DND-41 (cell line): ENCODE measurements around the gene TSPAN7.

Experiments
- CTCF ChIP-seq: IDR thresholded peaks from 2 replicates; pipeline ENCODE4 v1.5.1; 2012; ENCODE audit warnings: borderline replicate concordance, low read length, moderate library complexity, mild to moderate bottlenecking; ENCODE audit not compliant: poor library complexity, severe bottlenecking; ENCODE audit errors: extremely low read depth
- EZH2 ChIP-seq: IDR thresholded peaks from 3 replicates; pipeline ENCODE4 v1.6.1; 2012; ENCODE audit warnings: borderline replicate concordance, low read depth, mild to moderate bottlenecking, moderate library complexity, low read length, inconsistent platforms; ENCODE audit not compliant: severe bottlenecking

- TF ChIP-seq CTCF: no peak
- no peak for TF ChIP-seq EZH2
These were observed 34.5 kb downstream of the TSPAN7 start for GRCh38 chrX:38595801-38596200.
